Measurements from ENCODE around the gene PHLDA2. TPM values are rescaled to one million over a fixed set of nuclear protein-coding genes. Genes with fewer than 3 reads are reported as not detected.
A peak's percentile ranks its signal among the peaks of the same experiment; 100 is the strongest.

Gene PHLDA2
- total RNA-seq, 1 donor from 2014 or later = not detected

- no peak for TF ChIP-seq CTCF (IDR thresholded peaks at IDR 0.05)
- DNase-seq (ENCODE audit: low spot score in 2 of 2) = no peak
- Histone ChIP-seq H3K4me3 (peak overlapping the region; percentile 57 to 66), H3K27ac (peak overlapping the region in 1 of 2 donors; percentile 55), H3K27me3 (no peaks in the 10 kb centered on the region), H3K36me3 (no peaks in the 10 kb centered on the region), H3K4me1 (peaks cover 3 to 11% of the 10 kb centered on the region in 2 donors), H3K9me3 (no peaks in the 10 kb centered on the region)
- intact Hi-C loops (cut with DNase I) = loop anchor here (1.0 kb wide), 1 partner anchor 361 kb away; no protein-coding TSS in a partner anchor
These were observed 36.2 kb downstream of the PHLDA2 start for GRCh38 chr11:2892967-2893528.

DNA sequence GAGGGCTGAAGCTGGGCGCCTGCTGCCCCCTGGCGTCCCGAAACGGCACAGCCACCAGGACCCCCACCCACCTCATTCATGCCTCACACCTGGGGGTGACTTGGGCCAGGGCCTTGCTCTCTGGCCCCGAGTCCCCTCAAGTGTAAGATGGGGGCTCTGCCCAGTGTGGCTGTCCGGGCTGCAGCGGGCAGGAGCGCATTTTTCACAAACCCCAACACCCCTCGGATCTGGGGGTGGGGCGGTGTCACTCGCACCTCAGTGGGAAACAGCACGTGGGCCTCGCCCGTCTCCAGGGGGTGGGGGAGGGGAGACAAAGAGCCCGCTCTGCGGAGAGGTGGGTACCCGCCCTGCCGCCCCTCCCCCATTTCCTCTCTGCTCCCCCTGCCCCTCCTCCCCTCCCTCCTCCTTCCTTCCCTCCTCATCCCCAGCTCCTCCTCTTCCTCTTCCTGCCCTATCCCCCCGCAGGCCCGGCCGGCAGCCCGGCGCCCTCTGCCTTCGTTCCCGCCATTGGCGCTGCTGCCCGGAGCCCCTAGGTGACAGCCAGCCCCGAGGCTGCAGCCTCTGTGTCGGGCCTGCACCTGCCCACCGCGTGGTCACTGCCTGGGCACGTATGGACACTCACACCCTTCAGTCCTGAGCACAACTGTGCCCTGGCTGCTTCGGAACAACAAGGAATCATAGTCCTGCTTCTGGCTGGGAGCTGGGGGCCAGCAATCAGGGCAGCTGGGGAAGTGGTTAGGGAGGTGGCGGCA is 36.8 kb downstream of the PHLDA2 start:
- Histone ChIP-seq H3K27me3 (no peaks in the 10 kb centered on the region), H3K27ac (peak overlapping the region in 1 of 2 donors; percentile 55), H3K36me3 (no peaks in the 10 kb centered on the region), H3K9me3 (no peaks in the 10 kb centered on the region), H3K4me3 (peak overlapping the region; percentile 57 to 66), H3K4me1 (peaks cover 3 to 11% of the 10 kb centered on the region in 2 donors)
- peak; percentile 92 to 95 (median 92) for TF ChIP-seq CTCF (IDR thresholded peaks at IDR 0.05)
- no peak for DNase-seq (ENCODE audit: low spot score in 2 of 2)
- intact Hi-C loops (cut with DNase I) = loop anchor here (1.0 kb wide), 1 partner anchor 360 kb away; no protein-coding TSS in a partner anchor

DNA sequence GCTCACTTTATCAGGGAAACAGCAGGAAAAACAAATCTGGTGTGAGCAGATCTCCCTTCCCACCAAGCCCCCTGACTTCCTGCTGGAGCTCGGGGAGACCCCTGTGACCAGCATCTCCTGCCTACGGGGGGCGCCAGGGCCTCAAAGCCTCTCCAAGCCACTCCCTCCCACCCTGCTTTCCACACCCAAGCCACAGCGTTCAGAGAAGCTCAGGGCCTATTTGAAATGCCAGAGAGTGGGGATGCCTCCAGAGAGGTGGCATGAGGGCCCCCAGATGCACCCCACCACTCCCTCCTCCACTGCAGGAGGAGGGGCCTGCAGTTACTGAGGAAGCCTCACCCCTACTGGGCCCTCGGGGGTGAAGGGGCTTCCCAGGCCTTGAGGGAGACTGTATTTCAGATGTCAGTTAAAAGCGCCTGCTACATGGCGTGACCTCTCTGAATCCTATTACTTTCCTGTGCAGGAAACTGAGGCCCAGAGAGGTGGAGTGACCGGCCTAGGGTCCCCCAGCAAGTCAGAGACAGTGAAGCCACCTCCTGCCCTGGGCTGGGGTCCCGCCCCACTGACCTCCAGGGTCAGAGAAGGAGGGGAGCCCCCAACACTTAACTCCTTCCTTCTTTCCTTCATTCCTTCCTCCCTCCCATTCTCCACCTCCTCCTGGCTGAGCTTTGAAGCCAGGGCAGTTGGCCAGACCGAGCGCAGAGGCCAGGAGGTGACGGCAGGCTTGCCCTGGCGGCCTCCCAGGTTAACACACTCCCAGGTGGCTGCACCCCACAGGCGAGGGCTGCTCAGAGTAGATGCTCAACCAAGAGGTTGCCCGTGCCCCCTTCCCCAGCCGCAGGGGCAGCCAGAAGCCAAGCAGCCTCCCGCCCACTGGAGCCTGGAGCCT is 37.6 kb downstream of the PHLDA2 start:
- Histone ChIP-seq H3K9me3 (no peaks in the 10 kb centered on the region), H3K36me3 (no peaks in the 10 kb centered on the region), H3K27me3 (no peaks in the 10 kb centered on the region), H3K4me3 (peak overlapping the region; percentile 57 to 66), H3K27ac (peak overlapping the region in 1 of 2 donors; percentile 55), H3K4me1 (peaks cover 3 to 11% of the 10 kb centered on the region in 2 donors)
- no peak for TF ChIP-seq CTCF (IDR thresholded peaks at IDR 0.05)
- no peak for DNase-seq (ENCODE audit: low spot score in 2 of 2)
- intact Hi-C loops (cut with DNase I) = loop anchor here (1.0 kb wide), 1 partner anchor 359 kb away; no protein-coding TSS in a partner anchor

- no peak overlapping the region for H3K27ac ChIP-seq
- no peaks in the 10 kb centered on the region for H3K36me3 ChIP-seq
- no peak overlapping the region for H3K4me3 ChIP-seq
- no peak for TF ChIP-seq CTCF (IDR thresholded peaks at IDR 0.05)
- H3K9me3 ChIP-seq = no peaks in the 10 kb centered on the region
- intact Hi-C loops (cut with DNase I) = no loop called here
- no peaks in the 10 kb centered on the region for H3K27me3 ChIP-seq
- peaks cover 3 to 14% of the 10 kb centered on the region in 2 donors for H3K4me1 ChIP-seq
- DNase-seq (ENCODE audit: low spot score in 2 of 2) = no peak
These were observed 38.5 kb downstream of the PHLDA2 start for GRCh38 chr11:2890466-2891294.
